ENCODE measurements around the gene MACROD2.
"Not testable (repeated sequence)": the region's sequence is repeated elsewhere in the genome, so short reads cannot be mapped to it uniquely, and the experiment has no call there.

Gene MACROD2

GRCh38 chr20:14966808-14967207, 971.5 kb downstream of the MACROD2 start:
- TF ChIP-seq ZFX (IDR thresholded peaks at IDR 0.05) (no peak), CTCF (conservative IDR thresholded peaks at IDR 0.05) (no peak)
- H3K27ac ChIP-seq, result no peak overlapping the region

- TF ChIP-seq ZFX (IDR thresholded peaks at IDR 0.05) (no peak), CTCF (conservative IDR thresholded peaks at IDR 0.05) (no peak)
Observed at GRCh38 chr20:14972256-14972655, 976.9 kb downstream of the MACROD2 start.

DNA sequence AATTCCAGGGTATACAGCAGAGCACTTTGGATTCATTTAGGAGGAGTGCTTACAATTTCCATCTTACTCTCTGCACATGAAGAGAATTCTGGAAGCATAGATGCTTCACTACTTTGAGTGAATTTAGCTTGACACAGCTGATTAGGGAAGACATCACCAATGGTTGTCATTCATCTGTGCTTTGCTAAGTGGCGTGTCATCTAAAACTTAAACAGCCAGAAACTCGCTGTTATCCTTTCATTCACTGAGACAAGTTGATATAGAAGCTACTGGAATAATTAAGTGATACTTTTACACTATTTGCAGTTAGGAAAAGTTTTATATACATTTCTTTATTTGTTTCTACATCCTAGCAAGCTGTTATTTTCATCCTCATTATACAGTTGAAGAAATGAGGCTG, 977.4 kb downstream of the MACROD2 start:
- no peak overlapping the region for H3K27ac ChIP-seq
- TF ChIP-seq CTCF (conservative IDR thresholded peaks at IDR 0.05) (no peak), ZFX (IDR thresholded peaks at IDR 0.05) (no peak)

More at GRCh38 chr20:14972256-14972655, 976.9 kb downstream of the MACROD2 start:
- no peak overlapping the region for H3K27ac ChIP-seq

- H3K27ac ChIP-seq, result no peak overlapping the region
- TF ChIP-seq ZFX (IDR thresholded peaks at IDR 0.05), result no peak
- TF ChIP-seq CTCF (conservative IDR thresholded peaks at IDR 0.05), result no peak
Observed at GRCh38 chr20:14979453-14979986, 984.2 kb downstream of the MACROD2 start.

DNA sequence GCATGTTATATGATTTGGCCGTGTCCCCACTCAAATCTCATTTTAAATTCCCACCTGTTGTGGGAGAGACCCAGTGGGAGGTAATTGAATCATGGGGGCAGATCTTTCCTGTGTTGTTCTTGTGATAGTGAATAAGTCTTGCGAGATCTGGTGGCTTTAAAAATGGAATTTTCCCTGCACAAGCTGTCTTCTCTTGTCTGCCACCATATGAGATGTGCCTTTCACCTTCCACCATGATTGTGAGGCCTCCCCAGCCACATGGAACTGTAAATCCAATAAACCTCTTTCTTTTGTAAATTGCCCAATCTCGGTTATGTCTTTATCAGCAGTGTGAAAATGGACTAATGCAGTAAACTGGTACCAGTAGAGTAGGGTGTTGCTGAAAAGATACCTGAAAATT, 986.2 kb downstream of the MACROD2 start:
- H3K27ac ChIP-seq, result not testable (repeated sequence)

DNA sequence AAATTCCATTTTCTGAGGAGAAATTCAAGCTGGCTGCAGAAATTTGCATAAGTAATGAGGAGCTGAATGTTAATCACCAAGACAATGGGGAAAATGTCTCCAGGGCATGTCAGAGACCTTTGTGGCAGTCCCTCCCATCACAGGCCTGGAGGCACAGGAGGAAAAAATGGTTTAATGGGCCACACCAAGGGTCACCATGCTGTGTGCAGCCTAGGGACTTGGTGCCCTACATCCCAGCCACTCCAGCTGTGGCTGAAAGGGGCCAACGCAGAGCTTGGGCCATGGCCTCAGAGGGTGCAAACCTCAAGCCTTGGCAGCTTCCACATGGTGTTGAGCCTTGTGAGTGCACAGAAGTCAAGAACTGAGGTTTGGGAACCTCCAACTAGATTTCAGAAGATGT, 987.0 kb downstream of the MACROD2 start:
- not testable (repeated sequence) for H3K27ac ChIP-seq

DNA sequence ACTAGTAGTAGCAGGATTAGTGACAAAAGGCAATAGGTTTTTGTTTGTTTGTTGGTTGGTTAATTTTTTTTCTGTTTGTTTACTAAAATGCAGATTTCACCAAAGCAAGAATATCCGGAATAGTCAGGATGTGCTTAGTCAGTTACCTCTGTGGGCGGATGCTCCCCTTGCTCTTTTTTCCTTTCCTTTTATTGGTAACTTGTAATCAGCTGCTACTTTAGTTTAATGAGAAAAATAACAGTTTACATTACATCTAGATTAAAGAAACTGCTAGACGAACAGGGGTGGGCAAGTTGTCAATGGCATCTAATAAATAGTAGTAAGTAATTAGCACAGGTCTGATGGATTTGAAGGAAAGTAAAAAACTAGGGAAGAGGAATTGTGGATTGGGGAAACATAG, 989.0 kb downstream of the MACROD2 start:
- H3K27ac ChIP-seq, result no peak overlapping the region
- no peak for TF ChIP-seq CTCF (conservative IDR thresholded peaks at IDR 0.05)
- TF ChIP-seq ZFX (IDR thresholded peaks at IDR 0.05), result no peak

DNA sequence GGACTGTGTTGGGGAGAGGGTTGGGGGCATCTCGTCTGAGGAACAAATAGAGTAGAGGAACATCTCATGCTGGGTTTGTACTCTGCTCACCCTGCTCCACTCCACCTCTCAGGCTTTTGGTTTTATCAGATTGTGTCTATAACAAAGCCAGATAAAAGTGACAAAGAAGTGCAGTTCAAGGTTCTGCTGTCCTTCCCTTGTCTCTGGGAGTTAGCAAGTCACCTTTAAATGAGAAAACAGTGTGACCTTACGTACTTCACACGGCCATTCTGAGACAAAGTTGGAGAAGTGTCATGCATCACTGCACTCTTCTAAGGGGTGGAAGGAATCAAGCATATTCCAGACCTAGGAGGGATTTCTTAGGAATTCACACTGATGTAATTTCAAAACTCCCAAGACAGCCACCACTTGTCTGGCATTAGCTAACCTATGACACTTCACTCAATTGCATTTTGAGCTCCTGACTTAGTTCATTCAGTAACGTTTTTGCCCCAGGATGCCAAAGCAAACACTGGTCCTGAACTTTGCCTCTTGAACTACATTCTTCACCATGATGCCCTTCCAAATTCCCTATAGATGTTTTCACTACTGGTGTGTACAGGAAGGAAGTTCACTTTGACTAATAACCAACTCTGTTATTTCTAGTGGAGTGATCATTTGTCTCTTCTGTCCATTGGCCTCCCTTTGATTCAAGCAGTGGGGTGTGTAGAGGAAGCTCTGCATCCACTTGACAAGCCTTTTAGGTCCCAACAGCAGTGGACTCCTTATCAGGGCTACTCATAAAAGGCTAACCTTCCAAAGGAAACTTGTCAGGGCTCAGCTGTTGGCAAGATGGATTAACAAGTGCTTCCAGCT, 989.7 kb downstream of the MACROD2 start:
- no peak overlapping the region for H3K27ac ChIP-seq
- no peak for TF ChIP-seq ZFX (IDR thresholded peaks at IDR 0.05)
- TF ChIP-seq CTCF (conservative IDR thresholded peaks at IDR 0.05), result no peak
